Esophagus muscularis mucosa (tissue), 4 donors: ENCODE measurements around the gene FAM111B.

ENCODE experiments used
- CTCF ChIP-seq, 3 experiments: fragments of 200-600 bp in 2 of 3; fragments of 450-650 bp in 1 of 3; sonication (generic) in 2 of 3; IDR thresholded peaks; one replicate each; pipeline ENCODE4 v1.5.1; 2017 to 2019; ENCODE audit warnings: antibody characterized with exemption in 3 of 3, mild to moderate bottlenecking in 2 of 3, moderate library complexity in 1 of 3
- EP300 ChIP-seq: sonication (generic); formaldehyde crosslinking; IDR thresholded peaks from one replicate; pipeline ENCODE4 v1.6.1; 2017; ENCODE audit warnings: antibody characterized with exemption
- POLR2A ChIP-seq: fragments of 450-650 bp; IDR thresholded peaks from one replicate; pipeline ENCODE4 v1.6.1; 2017; ENCODE audit warnings: antibody characterized with exemption, moderate library complexity, mild to moderate bottlenecking, low read depth
- POLR2AphosphoS5 ChIP-seq, 2 donors: sonication (generic); formaldehyde crosslinking; IDR thresholded peaks; one replicate each; pipeline ENCODE4 v1.6.1; 2017; ENCODE audit warnings: antibody characterized with exemption in 2 of 2

- no peak for TF ChIP-seq POLR2A
- no peak for TF ChIP-seq CTCF (IDR thresholded peaks at IDR 0.05)
- TF ChIP-seq EP300, result no peak
- TF ChIP-seq POLR2AphosphoS5 (IDR thresholded peaks at IDR 0.05), result no peak
Observed at GRCh38 chr11:59175091-59175501, 68.1 kb downstream of the FAM111B start.
